Heart left ventricle (tissue), 16 donors: ENCODE data around the gene ILF2. TPM values are rescaled to one million over a fixed set of nuclear protein-coding genes. Genes with fewer than 3 reads are reported as not detected.

Source experiments
- ATAC-seq, 4 donors: fragments of 200-7000 bp; cut with Tn5 transposase; one replicate each; pipeline ENCODE4 v1.9.1; 2020 to 2022; ENCODE audit warnings: moderate library complexity in 4 of 4, mild to moderate bottlenecking in 3 of 4, moderate number of reproducible peaks in 1 of 4
- DNase-seq, 5 donors: peaks; one replicate each; pipeline ENCODE4 v3.0.0-alpha.2; 2020
- H3K27ac ChIP-seq, 12 donors: fragments of 200-600 bp; sonication (generic) in 4 of 12; one replicate each; pipeline versions ENCODE4 v1.5.0 to v1.8.0; 2016 to 2022; ENCODE audit warnings: mild to moderate bottlenecking in 2 of 12
- H3K27me3 ChIP-seq, 9 donors: fragments of 200-600 bp; sonication (generic) in 2 of 9; one replicate each; pipeline versions ENCODE4 v1.5.1 to v1.8.0; 2016 to 2022; ENCODE audit warnings: mild to moderate bottlenecking in 3 of 9
- H3K36me3 ChIP-seq, 9 donors: fragments of 200-600 bp; sonication (generic) in 2 of 9; one replicate each; pipeline versions ENCODE4 v1.5.0 to v1.8.0; 2018 to 2022; ENCODE audit warnings: mild to moderate bottlenecking in 2 of 9
- H3K4me1 ChIP-seq, 12 donors: fragments of 200-600 bp; sonication (generic) in 4 of 12; one replicate each; pipeline versions ENCODE4 v1.5.0 to v1.8.0; 2016 to 2022; ENCODE audit warnings: mild to moderate bottlenecking in 3 of 12
- H3K4me3 ChIP-seq, 12 donors: fragments of 200-600 bp; sonication (generic) in 4 of 12; one replicate each; pipeline versions ENCODE4 v1.5.0 to v1.8.0; 2017 to 2022; ENCODE audit warnings: mild to moderate bottlenecking in 9 of 12, moderate library complexity in 4 of 12
- H3K9me3 ChIP-seq, 12 donors: fragments of 200-600 bp; sonication (generic) in 4 of 12; one replicate each; pipeline versions ENCODE4 v1.5.0 to v1.8.0; 2016 to 2022; ENCODE audit warnings: mild to moderate bottlenecking in 1 of 12
- CTCF ChIP-seq, 12 donors: fragments of 200-600 bp; sonication (generic) in 4 of 12; IDR thresholded peaks; one replicate each; pipeline versions ENCODE4 v1.5.0 to v1.8.0; 2018 to 2022; ENCODE audit warnings: antibody characterized with exemption in 12 of 12, mild to moderate bottlenecking in 5 of 12
- POLR2A ChIP-seq, 2 donors: fragments of 450-650 bp; IDR thresholded peaks; one replicate each; pipeline ENCODE4 v1.6.1; 2017; ENCODE audit warnings: antibody characterized with exemption in 2 of 2, mild to moderate bottlenecking in 2 of 2, moderate library complexity in 2 of 2
- WGBS, 4 donors: extraction: QIAGEN DNeasy Blood & Tissue Kit in 2 of 4; methylation state at CpG; one replicate each; pipeline versions ENCODE4 v1.1.5 to v1.1.7; 2013 to 2018; 5-methylcytosine and 5-hydroxymethylcytosine counted together
- intact Hi-C, 10 donors: fragments of 100-400 bp; cut with DNase I; formaldehyde crosslinking; loops; one replicate each; pipeline versions ENCODE4 v1.11.1 to v1.14.2; 2022
- polyA plus RNA-seq, 2 donors: library from polyadenylated mRNA; stranded (reverse); fragments of 200-250 nt; gene quantifications; one replicate each; pipeline ENCODE4 v1.2.3, GENCODE V29; 2013
- total RNA-seq, 9 donors: library from RNA; depleted of rRNA in 2 of 9; stranded (reverse); fragments of >200 nt in 2 of 9; fragmentation: NEBNext Ultra II Directional in 3 of 9; extraction: Animal tissue kit (Norgen Biotek cat#: 25700) in 3 of 9; gene quantifications; one replicate each; pipeline versions ENCODE4 v1.1.0 to v1.2.4, GENCODE V29; 2016 to 2023
- donor health status: ischemic (EF 13 %, LVEDD 7.1; RV severe dilation, severe dysfunction).
- donor health status: healthy with polysubstance abuse.
- donor health status: DM: no; HTN: yes; CAD: no.
- donor health status: DM: no; HTN: no; CAD: no.
- donor health status: ischemic (EF 25% LVEDD 6.9; RV normal size, moderate dysfunction).
- donor health status: ischemic (EF 25% LVEDD 5.7; RV mildly dilated, moderate dysfunction).
- donor health status: healthy.
- donor health status: DM: yes; HTN: yes; CAD: no.
- donor health status: ischemic (EF 35%, LVEDD 5.7; RV mildly dilated, moderate dysfunction).
- donor health status: nonischemic (EF 11% LVEDD 7.7; RV severe dilation, severe dysfunction).
- donor health status: DM: yes; HTN: yes; CAD: no.
- donor health status: PGD.
- donor health status: ischemic (EF 29% LVEDD 5.4; RV normal size, mild dysfunction).
- donor health status: nonischemic (EF 23%, LVEDD 6.1; RV moderate dilation, normal function).

ILF2 gene
- total and polyA plus RNA-seq, 11 donors = 22.1 to 163 (median 74.2) TPM

GRCh38 chr1:153693466-153693865, 22.7 kb upstream of the ILF2 start:
- no peak overlapping the region for H3K27ac ChIP-seq

GRCh38 chr1:153688736-153689328, 18.0 kb upstream of the ILF2 start:
- Histone ChIP-seq H3K4me1 (peaks cover 0 to 4% (median 0%) of the 10 kb centered on the region in 12 donors), H3K27ac (no peak overlapping the region), H3K9me3 (no peaks in the 10 kb centered on the region), H3K36me3 (peaks cover 0 to 27% (median 4%) of the 10 kb centered on the region in 9 donors), H3K4me3 (no peak overlapping the region), H3K27me3 (no peaks in the 10 kb centered on the region)
- DNase-seq (peak in 1 of 5 donors; percentile 30), ATAC-seq (no peak)
- TF ChIP-seq POLR2A (IDR thresholded peaks at IDR 0.05) (no peak), CTCF (IDR thresholded peaks at IDR 0.05) (no peak)
- intact Hi-C loops = no loop called here
- WGBS, 4 donors = 88 to 92% (median 90%) methylated on average over 15 to 18 of the region's 18 CpGs

More at GRCh38 chr1:153693466-153693865, 22.7 kb upstream of the ILF2 start:
- TF ChIP-seq CTCF (IDR thresholded peaks at IDR 0.05) = no peak
- no peak for TF ChIP-seq POLR2A (IDR thresholded peaks at IDR 0.05)
- Histone ChIP-seq H3K4me3 (no peak overlapping the region), H3K36me3 (peaks cover 0 to 11% (median 0%) of the 10 kb centered on the region in 9 donors), H3K4me1 (peaks cover 4 to 21% (median 12%) of the 10 kb centered on the region in 12 donors), H3K9me3 (no peaks in the 10 kb centered on the region), H3K27me3 (no peaks in the 10 kb centered on the region)
- ATAC-seq = no peak
- intact Hi-C loops = loop anchor here in 1 of 10 donors (5.0 kb wide), 1 partner anchor 44 kb away; no protein-coding TSS in a partner anchor
- peak in 1 of 5 donors; percentile 27 for DNase-seq
- WGBS, 4 donors = 82 to 96% (median 88%) methylated on average over 4 of the region's 4 CpGs

- peaks cover 0 to 27% (median 4%) of the 10 kb centered on the region in 9 donors for H3K36me3 ChIP-seq
- H3K4me3 ChIP-seq = no peak overlapping the region
- no peaks in the 10 kb centered on the region for H3K9me3 ChIP-seq
- intact Hi-C loops = no loop called here
- peaks cover 0 to 4% (median 0%) of the 10 kb centered on the region in 12 donors for H3K4me1 ChIP-seq
- no peak overlapping the region for H3K27ac ChIP-seq
- no peaks in the 10 kb centered on the region for H3K27me3 ChIP-seq
- peak in 1 of 5 donors; percentile 28 for DNase-seq
- ATAC-seq = no peak
- TF ChIP-seq POLR2A (IDR thresholded peaks at IDR 0.05) = no peak
- no peak for TF ChIP-seq CTCF (IDR thresholded peaks at IDR 0.05)
- 83 to 88% (median 85%) methylated on average over 7 of the region's 7 CpGs for WGBS, 4 donors
These were observed 17.5 kb upstream of the ILF2 start for GRCh38 chr1:153688276-153688675.

GRCh38 chr1:153687346-153688125, 16.7 kb upstream of the ILF2 start:
- 89 to 95% (median 90%) methylated on average over 12 to 16 of the region's 16 CpGs for WGBS, 4 donors
- DNase-seq = peak in 1 of 5 donors; percentile 33
- peaks cover 0 to 34% (median 10%) of the 10 kb centered on the region in 9 donors for H3K36me3 ChIP-seq
- H3K4me1 ChIP-seq = peaks cover 0 to 4% (median 0%) of the 10 kb centered on the region in 12 donors
- intact Hi-C loops = no loop called here
- no peak for TF ChIP-seq CTCF (IDR thresholded peaks at IDR 0.05)
- no peak for TF ChIP-seq POLR2A (IDR thresholded peaks at IDR 0.05)
- H3K27ac ChIP-seq = no peak overlapping the region
- no peaks in the 10 kb centered on the region for H3K27me3 ChIP-seq
- H3K9me3 ChIP-seq = no peaks in the 10 kb centered on the region
- H3K4me3 ChIP-seq = no peak overlapping the region
- ATAC-seq = no peak
